Measurements from ENCODE around the gene EVI5L. TPM values are rescaled to one million over a fixed set of nuclear protein-coding genes. Genes with fewer than 3 reads are reported as not detected.
A peak's percentile ranks its signal among the peaks of the same experiment; 100 is the strongest.

EVI5L gene
- total and polyA plus RNA-seq, 2 of the 13 experiments (the other 11 are each of a cell fraction or from before 2014, with no cell fraction given), result 1.7 to 2.4 TPM

- TF ChIP-seq HNF1A (IDR thresholded peaks at IDR 0.05; ENCODE audit: low read depth) (no peak), HNF1A (CRISPR knock-in tag; IDR thresholded peaks at IDR 0.05; ENCODE audit: borderline replicate concordance) (no peak), ZNF333 (CRISPR knock-in tag; IDR thresholded peaks at IDR 0.05; ENCODE audit: borderline replicate concordance) (no peak), U2AF2 (IDR thresholded peaks at IDR 0.05; ENCODE audit: low read depth, low read length) (no peak), POLR2AphosphoS2 (IDR thresholded peaks at IDR 0.05; ENCODE audit: low read depth, low read length) (no peak), ZBTB10 (CRISPR knock-in tag; IDR thresholded peaks at IDR 0.05; ENCODE audit: borderline replicate concordance) (no peak), SOX6 (IDR thresholded peaks at IDR 0.05) (no peak), SOX6 (CRISPR knock-in tag; IDR thresholded peaks at IDR 0.05) (peak; percentile 34; the same call in 1 of the 2 replicates), RELA (CRISPR knock-in tag; IDR thresholded peaks at IDR 0.05) (no peak), TCF12 (IDR thresholded peaks at IDR 0.05) (no peak), TCF12 (CRISPR knock-in tag; IDR thresholded peaks at IDR 0.05) (no peak), ZNF224 (CRISPR knock-in tag; IDR thresholded peaks at IDR 0.05) (peak; percentile 55; the same call in 1 of the 2 replicates), RNF2 (conservative IDR thresholded peaks at IDR 0.05; ENCODE audit: low read depth) (0 out of 2 replicates have a peak, but pooled peaks have one; percentile 41), ZNF30 (CRISPR knock-in tag; IDR thresholded peaks at IDR 0.05) (no peak), PHF5A (CRISPR knock-in tag; IDR thresholded peaks at IDR 0.05; ENCODE audit: low read depth, unreplicated experiment) (no peak), CREB3 (CRISPR knock-in tag; IDR thresholded peaks at IDR 0.05) (no peak), TSC22D2 (CRISPR knock-in tag; IDR thresholded peaks at IDR 0.05; ENCODE audit: borderline replicate concordance) (no peak), MXI1 (IDR thresholded peaks at IDR 0.05; ENCODE audit: borderline replicate concordance, low read depth, low read length) (no peak)
Measured at GRCh38 chr19:7833225-7834099, 3.4 kb downstream of the EVI5L start (continued).
